Stimulated activated CD8-positive, alpha-beta memory T cell treated with anti-CD3 and anti-CD28 coated beads, Interleukin-4, amount 100 ng/mL, for 48 hours (primary cell): ENCODE results near the gene RASSF3.
A peak's percentile ranks its signal among the peaks of the same experiment; 100 is the strongest.
"Not testable (repeated sequence)": the region's sequence is repeated elsewhere in the genome, so short reads cannot be mapped to it uniquely, and the experiment has no call there.

ENCODE experiments used
- DNase-seq: peaks from one replicate; pipeline ENCODE4 v3.0.0-alpha.2; 2020

RASSF3 gene, protein sequence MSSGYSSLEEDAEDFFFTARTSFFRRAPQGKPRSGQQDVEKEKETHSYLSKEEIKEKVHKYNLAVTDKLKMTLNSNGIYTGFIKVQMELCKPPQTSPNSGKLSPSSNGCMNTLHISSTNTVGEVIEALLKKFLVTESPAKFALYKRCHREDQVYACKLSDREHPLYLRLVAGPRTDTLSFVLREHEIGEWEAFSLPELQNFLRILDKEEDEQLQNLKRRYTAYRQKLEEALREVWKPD

GRCh38 chr12:64610079-64610659 is at the start of gene RASSF3:
TSS of gene RASSF3 (plus strand) at chr12:64610495. CDS start at chr12:64610633, 138 bp downstream.
- peak; percentile 81 for DNase-seq

- no peak for DNase-seq
Measured at GRCh38 chr12:64561302-64562136, 48.8 kb upstream of the RASSF3 start.

DNA sequence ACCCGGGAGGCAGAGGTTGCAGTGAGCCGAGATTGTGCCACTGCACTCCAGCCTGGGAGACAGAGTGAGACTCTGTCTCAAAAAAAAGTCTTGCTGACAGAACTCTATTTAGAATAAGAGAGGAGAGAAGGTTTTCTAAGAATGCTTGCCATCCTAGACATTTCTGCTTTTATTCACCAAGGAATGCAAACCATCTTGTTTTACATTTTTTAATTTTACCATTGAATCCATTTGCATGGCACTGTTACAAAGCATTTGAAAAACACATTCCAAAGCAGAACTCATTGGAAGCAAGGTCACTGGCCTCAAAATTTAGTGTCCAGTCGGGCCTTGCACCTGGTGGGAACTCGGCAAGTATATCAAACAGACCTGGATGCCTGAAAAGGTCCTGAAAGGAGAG is 44.2 kb upstream of the RASSF3 start:
- DNase-seq = no peak

DNA sequence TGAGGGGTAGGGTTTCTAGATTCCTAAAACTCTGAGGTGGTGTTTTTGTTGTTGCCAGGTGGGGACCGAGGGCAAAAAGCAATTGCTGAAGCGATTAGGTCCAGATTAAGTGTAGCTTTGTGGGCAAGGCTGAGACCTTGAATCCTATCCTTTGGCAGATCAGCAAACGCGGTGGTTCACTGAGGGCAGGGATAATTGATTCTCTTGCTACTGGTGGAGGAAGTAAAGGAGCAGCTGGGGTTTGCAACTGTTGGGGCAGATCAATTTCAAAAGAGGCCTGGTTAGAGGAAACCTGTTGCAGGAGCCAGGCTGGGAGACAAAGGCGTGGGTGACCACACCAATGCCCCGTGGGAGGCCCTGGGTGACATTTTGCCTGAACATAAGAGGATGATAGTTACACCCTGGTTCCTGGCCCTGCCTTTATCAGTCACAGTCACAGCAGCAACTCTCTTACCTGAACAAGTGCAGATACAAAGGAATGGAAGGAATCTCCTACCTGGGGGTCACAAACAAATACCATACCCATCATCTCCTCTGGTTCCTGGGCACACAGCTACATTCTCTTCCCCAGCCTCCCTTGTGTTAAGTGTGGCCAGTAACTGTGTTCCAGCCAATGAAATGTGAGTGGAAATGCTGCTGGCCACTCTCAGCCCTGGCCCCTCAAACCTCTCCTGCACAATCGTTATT is 43.3 kb upstream of the RASSF3 start:
- no peak for DNase-seq

DNA sequence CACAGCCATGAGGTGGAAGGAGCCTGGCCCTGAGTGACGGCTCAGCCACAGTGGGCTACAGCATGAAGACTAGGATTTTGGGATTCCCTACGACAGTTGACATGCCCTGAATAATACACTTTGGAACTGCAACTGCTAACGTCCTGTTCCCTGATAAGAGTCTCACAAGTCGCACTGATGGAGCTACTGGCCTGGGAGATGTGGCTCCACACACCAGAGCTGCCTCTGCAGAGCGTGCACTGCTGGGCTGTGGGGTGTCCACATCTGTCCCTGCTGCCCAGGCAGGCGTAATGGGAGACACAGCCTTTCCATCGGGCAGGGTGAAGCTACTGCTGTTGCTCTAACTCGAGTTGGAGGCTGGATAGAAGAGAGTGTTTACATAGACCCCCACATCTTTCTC is 42.7 kb upstream of the RASSF3 start:
- no peak for DNase-seq

DNA sequence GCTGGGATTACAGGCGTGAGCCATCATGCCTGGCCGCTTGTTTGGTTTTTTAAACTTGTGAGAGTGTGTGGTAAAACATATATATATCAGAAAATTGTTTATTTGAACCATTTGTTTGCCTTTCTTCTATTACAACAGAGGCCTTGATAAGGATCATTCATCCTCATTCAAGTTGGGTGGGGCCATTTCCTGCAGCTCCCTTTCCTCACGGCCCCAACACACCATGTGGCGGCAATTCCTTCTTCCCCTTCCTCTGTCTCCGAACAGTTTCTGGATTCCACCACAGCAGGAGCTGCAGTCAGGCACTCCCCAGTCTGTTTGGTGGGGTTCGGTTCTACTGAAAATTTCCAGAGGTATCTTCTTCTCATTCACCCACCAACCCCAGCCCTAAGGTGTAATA is 42.0 kb upstream of the RASSF3 start:
- no peak for DNase-seq

DNA sequence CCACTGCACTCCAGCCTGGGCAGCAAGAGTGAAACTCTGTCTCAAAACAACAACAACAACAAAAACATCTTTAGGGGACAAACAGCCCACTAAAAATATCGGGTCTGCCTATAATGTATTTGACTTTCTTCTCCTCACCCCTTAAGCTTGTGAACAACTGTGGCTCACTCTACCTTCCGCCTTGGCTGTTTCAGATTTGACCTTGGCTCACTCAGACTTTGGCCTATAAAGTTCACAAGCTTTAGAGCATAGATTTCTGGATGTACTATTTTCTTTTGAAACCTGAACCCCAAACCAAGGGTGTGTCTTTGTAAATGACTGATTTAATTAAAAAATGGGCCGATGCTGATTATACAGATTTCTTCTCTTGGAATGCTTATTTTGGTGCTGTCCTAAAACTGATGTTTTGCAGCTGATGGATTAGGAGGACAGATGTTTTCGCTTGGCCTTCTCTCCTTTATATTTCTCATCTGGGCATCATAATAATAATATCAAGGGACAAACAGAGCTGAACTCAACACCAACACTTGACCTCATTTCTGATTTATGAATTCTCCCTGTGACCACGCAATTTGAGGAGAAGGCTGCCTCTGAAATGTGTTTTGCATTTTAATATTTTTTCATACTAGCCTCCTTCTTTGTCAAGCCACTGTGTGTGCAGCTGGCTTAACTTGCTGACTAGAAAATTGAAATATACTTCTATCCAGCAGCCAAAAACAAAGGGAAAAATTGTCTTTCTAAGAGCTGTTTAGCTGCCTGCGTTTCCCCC is 40.2 kb upstream of the RASSF3 start:
- no peak for DNase-seq

- DNase-seq = no peak
Measured at GRCh38 chr12:64571411-64571810, 38.9 kb upstream of the RASSF3 start.

DNA sequence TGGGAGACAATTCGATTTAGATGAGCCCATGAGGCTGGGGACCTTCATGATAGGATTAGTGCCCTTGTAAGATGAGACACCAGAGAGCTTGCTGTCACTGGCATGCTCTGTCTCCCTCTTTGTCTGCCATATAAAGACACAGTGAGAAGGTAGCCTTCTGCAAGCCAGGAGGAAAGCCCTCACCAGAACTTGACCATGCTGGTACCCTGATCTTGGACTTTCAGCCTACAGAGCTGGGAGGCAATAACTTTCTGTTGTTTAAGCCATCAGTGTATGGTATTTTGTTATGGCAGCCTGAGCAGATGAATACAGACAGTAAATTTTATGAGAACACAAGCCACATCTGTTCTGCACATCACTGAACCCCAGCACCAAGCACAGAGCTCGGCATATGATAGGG is 38.1 kb upstream of the RASSF3 start:
- no peak for DNase-seq

DNA sequence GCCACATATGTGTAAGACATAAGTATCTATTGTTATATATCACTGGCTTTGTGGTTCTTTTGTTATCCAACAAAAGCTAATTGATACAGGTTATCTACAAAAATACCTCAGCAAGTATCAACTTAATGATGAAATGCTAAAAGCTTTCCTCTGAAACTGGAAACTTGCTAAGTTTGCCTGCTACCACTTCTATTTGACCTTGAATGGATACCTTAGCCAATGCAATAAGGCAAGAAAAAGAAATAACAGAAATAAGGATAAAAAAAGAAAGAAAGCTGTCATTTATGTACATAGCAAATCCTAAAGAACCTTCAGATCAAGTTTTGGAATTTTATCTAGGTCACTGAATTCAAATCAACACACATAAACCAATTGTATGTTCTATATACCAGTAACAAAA is 35.5 kb upstream of the RASSF3 start:
- no peak for DNase-seq

DNA sequence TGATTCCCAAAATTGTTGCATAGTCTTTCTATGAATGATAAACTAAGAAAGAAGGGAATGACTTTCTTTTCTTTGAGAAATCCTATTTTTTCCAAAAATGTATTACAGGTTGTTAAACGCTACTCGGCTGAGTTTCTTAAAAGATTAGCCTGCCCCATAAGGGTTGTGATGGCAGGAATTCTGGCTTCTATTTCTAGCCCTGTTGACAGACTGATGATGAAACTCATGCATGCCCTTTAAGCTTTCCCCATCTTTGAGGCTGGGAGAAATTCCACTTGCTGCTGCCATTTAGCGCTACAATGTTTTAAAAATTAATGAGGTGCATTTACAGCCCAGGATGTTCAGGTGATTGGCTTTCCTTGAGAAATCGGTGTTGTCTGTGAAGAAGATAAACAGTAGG is 33.2 kb upstream of the RASSF3 start:
- DNase-seq = no peak

DNA sequence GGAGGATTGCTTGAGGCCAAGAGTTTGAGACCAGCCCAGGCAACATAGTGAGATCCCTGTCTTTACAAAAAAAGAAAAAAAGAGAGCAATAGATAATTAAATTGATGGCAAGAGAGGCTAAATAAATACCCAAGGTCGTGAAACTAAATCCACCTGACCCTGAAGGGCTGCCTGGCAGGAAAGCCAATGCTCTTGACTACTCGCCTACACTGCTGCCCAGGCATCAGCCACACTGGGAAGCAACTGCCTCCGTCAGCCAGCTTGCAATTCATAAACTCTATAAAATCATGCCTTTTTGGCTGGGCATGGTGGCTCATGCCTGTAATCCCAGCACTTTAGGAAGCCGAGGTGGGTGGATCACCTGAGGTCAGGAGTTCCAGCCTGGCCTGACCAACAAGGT is 31.7 kb upstream of the RASSF3 start:
- no peak for DNase-seq

DNA sequence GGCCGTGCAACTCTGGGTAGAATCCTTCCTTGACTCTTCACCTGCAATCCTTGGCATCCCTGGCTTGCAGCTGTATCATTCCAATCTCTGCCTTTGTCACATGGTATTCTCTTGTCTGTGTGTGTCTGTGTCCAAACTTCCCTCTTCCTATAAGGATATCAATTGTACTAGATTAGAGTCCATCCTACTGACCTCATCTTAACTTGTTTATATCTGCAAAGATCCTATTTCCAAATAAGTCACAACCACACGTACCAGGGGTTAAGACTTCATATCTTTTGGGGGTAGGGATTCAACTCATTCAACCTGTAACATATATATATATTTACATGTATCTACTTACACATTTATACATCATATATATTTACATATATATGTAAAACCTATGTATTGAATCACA is 29.6 kb upstream of the RASSF3 start:
- no peak for DNase-seq

DNA sequence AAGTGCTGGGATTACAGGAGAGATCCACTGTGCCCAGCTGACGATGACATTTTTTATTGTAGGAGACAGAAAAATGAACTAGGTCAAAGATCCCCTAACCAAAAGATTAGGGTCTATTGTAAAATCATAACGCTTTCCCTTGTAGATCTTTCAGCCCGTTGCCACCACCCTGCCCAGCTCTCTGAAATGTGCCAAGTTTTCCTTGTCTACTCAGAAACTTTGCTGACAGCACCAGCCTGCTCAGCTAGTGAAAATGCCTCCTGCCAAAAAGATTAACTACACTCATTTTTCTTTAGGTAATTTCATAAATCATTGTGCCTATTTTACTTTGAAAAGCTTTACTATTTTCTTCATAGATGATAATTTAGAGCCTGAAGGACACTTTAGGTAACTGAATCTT is 28.2 kb upstream of the RASSF3 start:
- no peak for DNase-seq

- no peak for DNase-seq
Measured at GRCh38 chr12:64582862-64583261, 27.4 kb upstream of the RASSF3 start.

DNA sequence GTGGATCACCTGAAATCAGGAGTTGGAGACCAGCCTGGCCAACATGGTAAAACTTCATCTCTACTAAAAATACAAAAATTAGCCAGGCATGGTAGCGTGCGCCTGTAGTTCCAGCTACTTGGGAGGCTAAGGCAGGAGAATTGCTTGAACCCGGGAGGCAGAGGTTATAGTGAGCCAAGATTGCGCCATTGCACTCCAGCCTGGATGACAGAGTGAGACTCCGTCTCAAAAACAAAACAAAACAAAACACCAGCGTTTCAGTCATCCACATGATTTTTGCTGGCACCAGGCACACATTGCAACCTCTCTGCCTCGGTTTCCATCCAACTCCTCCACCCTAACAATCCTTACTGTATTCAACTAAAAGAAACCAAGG is 26.9 kb upstream of the RASSF3 start:
- not testable (repeated sequence) for DNase-seq

GRCh38 chr12:64583771-64584421 is 26.4 kb upstream of the RASSF3 start:
- DNase-seq = no peak

- DNase-seq = no peak
Measured at GRCh38 chr12:64585104-64585503, 25.2 kb upstream of the RASSF3 start.

- no peak for DNase-seq
Measured at GRCh38 chr12:64587447-64587846, 22.8 kb upstream of the RASSF3 start.

DNA sequence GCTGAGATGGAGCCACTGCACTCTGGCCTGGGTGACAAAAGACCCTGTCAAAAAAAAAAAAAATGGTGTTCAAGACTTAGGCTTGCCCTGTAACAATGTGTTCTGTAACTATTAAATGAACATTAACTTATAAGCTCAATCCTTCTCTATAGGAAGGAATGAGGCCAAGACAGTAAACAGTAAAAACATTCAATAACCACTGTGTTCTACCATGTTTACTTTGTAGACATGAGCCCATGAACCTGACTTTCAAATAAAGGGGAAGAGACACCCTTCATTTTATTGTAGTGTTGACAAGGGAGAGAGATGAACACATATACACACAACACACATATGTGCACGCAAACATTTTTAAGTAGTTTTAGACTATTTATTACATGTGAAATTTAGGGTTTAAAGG is 20.1 kb upstream of the RASSF3 start:
- DNase-seq = no peak

DNA sequence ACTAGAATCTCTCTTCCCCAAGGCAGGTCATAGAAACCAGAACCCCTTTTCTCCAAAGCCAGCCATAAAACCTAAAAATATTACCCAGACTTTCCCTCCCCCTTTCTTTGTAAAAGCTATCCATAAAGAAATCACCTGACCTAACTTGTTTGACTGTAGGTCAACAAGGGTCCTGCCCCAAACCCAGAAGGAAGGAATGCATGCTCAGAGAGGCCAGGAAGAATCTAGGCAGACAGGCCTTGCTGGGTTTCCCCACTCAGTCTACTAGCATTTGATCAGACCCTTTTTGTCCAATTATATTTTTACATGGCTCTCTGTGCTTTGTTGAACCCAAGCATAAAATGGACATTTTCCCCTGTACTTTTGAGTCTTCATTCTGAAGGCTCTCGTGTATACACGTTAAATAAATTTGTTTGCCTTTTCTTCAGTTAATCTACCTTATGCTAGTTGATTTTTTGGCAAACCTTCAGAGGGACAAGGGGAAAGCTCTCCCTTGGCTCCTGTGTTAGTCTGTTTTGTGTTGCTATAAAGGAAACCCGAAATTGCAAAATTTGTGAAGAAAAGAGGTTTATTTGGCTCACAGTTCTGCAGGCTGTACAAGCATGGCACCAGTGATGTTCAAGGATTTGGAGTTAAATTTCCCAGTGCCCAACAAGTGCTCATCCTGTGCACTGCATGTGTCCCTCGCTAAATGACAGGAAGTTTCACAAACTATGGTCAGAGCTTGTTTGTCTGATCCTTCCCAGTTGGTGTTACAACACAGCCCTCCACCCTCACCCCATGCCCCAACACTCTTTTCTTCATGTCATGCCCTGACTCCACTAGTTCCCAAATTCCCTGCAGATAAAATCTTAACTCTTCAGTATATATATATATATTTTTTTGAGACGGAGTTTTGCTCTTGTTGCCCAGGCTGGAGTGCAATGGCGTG is 14.2 kb upstream of the RASSF3 start:
- DNase-seq = no peak
